Activated CD8-positive, alpha-beta T cell treated with anti-CD3 and anti-CD28 coated beads for 36 hours (primary cell): Measurements from ENCODE around the gene C16orf86. TPM values are rescaled to one million over a fixed set of nuclear protein-coding genes. Genes with fewer than 3 reads are reported as not detected.

Source experiments
- ATAC-seq: fragments of 200-7000 bp; cut with Tn5 transposase; one replicate; pipeline ENCODE4 v1.10.0; 2021; ENCODE audit warnings: mild to moderate bottlenecking, moderate library complexity
- CTCF ChIA-PET: fragments of 350-600 bp; sonication (Branson Sonifier 250); formaldehyde crosslinking; loops from one replicate; lab custom pipeline; 2021; ENCODE audit warnings: antibody characterized with exemption; lab: Charles Lee
- POLR2A ChIA-PET: fragments of 350-600 bp; sonication (Branson Sonifier 250); formaldehyde crosslinking; loops from one replicate; lab custom pipeline; 2021; ENCODE audit warnings: antibody characterized with exemption; lab: Charles Lee
- DNase-seq: peaks from one replicate; pipeline ENCODE4 v3.0.0-alpha.2; 2020
- H3K27ac Mint-ChIP-seq: one replicate; pipeline ENCODE4 v1.8.0; 2021; ENCODE audit warnings: mild to moderate bottlenecking, mixed read lengths
- H3K27me3 Mint-ChIP-seq: one replicate; pipeline ENCODE4 v1.8.0; 2021; ENCODE audit warnings: mixed read lengths
- H3K36me3 Mint-ChIP-seq: one replicate; pipeline ENCODE4 v1.8.0; 2021; ENCODE audit warnings: low read depth, mixed read lengths
- H3K4me1 Mint-ChIP-seq: one replicate; pipeline ENCODE4 v1.8.0; 2021; ENCODE audit warnings: low read depth, mixed read lengths
- H3K4me3 Mint-ChIP-seq: one replicate; pipeline ENCODE4 v1.8.0; 2021; ENCODE audit warnings: mild to moderate bottlenecking, moderate library complexity, mixed read lengths
- H3K9me3 Mint-ChIP-seq: one replicate; pipeline ENCODE4 v1.8.0; 2021; ENCODE audit warnings: mixed read lengths
- intact Hi-C: fragments of 100-400 bp; cut with micrococcal nuclease; formaldehyde crosslinking; loops from one replicate; pipeline ENCODE4 v1.10.0; 2022
- total RNA-seq, 2 experiments: library from RNA; stranded (reverse); gene quantifications; one replicate each; pipeline ENCODE4 v1.2.3, GENCODE V29; 2021
- TF ChIP-seq, protein P1 (sequence below): fragments of 200-600 bp; IDR thresholded peaks from one replicate; pipeline ENCODE4 v1.8.0; 2022; ENCODE audit warnings: antibody characterized with exemption, mild to moderate bottlenecking

Gene C16orf86
- total RNA-seq, 2 experiments from 2014 or later, result 2.8 to 4.7 TPM

DNA sequence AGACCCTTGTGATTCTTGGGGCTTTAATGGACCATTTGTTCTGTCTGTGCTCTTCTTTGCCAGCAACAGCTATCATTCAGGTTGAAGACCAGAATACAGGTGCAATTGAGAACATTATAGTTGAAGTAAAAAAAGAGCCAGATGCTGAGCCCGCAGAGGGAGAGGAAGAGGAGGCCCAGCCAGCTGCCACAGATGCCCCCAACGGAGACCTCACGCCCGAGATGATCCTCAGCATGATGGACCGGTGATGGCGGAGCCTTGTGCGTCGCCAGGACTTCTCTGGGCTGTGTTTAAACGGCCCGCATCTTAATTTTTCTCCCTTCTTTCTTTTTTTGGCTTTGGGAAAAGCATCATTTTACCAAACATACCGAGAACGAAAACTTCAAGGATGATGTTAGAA, 29.0 kb upstream of the C16orf86 start:
- intact Hi-C loops, result no loop called here
- no peaks in the 10 kb centered on the region for H3K9me3 Mint-ChIP-seq
- ATAC-seq, result no peak
- H3K36me3 Mint-ChIP-seq, result peaks cover 24% of the 10 kb centered on the region
- no peak overlapping the region for H3K4me3 Mint-ChIP-seq
- H3K27me3 Mint-ChIP-seq, result no peaks in the 10 kb centered on the region
- ChIA-PET POLR2A (no interaction called here), CTCF (interaction anchor here (1.0 to 11.5 kb wide), 4 partner anchors 75 to 143 kb away, joined by 3 to 224 read pairs (median 68); partner anchors contain the start of gene CTCF)
- TF ChIP-seq, protein P1, sequence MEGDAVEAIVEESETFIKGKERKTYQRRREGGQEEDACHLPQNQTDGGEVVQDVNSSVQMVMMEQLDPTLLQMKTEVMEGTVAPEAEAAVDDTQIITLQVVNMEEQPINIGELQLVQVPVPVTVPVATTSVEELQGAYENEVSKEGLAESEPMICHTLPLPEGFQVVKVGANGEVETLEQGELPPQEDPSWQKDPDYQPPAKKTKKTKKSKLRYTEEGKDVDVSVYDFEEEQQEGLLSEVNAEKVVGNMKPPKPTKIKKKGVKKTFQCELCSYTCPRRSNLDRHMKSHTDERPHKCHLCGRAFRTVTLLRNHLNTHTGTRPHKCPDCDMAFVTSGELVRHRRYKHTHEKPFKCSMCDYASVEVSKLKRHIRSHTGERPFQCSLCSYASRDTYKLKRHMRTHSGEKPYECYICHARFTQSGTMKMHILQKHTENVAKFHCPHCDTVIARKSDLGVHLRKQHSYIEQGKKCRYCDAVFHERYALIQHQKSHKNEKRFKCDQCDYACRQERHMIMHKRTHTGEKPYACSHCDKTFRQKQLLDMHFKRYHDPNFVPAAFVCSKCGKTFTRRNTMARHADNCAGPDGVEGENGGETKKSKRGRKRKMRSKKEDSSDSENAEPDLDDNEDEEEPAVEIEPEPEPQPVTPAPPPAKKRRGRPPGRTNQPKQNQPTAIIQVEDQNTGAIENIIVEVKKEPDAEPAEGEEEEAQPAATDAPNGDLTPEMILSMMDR, result no peak
- no peak for DNase-seq
- H3K27ac Mint-ChIP-seq, result no peak overlapping the region
- H3K4me1 Mint-ChIP-seq, result no peaks in the 10 kb centered on the region

DNA sequence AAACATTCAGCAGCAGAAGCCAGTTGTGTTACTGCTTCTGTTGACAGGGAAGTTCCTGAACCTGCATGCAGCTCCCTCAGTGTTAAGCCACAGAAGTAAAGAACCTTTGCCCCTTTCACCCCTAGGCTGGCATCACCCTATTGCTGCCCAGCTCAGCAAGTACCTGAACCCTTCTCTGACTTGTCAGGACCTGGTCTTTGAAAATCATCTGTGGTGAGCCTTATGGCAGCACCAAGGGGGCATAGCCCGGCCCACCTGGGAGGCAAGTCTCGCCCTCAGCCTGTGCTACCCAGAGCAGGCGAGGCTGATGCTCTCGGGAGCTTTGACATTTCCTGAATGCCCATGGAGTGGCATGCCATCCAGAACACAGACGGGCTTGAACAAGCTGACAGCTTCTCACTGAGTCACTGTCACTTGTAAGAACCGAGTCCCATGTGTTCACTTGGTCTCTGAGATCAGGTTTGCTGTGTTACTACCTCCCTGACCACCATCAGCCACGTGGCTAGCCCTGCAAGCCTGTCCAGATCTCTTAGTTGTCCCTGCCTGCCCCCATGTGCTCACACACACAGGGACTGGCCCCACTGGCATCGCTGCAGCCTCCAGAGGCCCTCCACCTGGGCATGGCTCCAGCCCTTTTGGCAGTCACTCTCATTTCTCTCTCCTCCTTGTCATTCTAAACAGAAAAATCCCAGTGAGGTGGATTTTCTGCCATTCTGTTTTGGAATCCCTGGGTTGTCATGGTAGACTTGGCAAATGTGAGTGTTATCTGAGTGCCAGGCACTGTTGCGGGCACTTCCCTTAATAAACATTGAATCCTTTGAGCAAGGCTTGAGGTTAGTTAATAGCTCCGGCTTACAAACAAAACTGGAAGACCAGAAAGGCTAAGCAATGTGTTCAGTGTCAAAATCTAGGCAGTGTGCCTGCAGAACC, 24.6 kb upstream of the C16orf86 start:
- Mint-ChIP-seq H3K9me3 (no peaks in the 10 kb centered on the region), H3K4me3 (no peak overlapping the region), H3K4me1 (peaks cover 11% of the 10 kb centered on the region), H3K27me3 (no peaks in the 10 kb centered on the region), H3K27ac (no peak overlapping the region), H3K36me3 (peaks cover 14% of the 10 kb centered on the region)
- ATAC-seq, result no peak
- DNase-seq, result no peak
- POLR2A ChIA-PET, result interaction anchor here (0.7 to 4.6 kb wide), 5 partner anchors 9 to 95 kb away, joined by 3 to 40 read pairs (median 4); no protein-coding TSS in a partner anchor
- TF ChIP-seq, protein P1, result no peak
- intact Hi-C loops, result no loop called here
- CTCF ChIA-PET, result interaction anchor here (0.6 to 11.5 kb wide), 9 partner anchors 15 to 121 kb away, joined by 3 to 224 read pairs (median 3); partner anchors contain the start of gene CTCF

DNA sequence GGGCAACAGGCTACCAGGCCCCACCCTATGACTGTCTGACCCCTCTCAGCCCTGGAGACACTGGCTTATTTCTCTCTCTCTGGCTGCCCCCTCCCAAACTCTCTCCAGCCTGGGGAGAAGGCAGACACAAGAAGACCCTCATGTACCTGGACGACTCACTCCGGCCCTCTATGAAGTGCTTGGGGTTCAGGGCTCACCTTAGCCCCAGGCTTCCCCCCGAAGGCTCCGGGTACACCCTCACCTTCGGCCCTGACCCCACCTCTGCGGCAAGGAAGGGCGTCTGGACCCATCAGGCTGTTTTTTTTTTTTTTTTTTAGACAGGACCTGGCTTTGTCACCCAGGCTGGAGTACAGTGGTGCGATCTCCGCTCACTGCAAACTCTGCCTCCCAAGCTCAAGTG, 22.6 kb upstream of the C16orf86 start:
- peak overlapping the region; percentile 71 for H3K4me3 Mint-ChIP-seq
- ChIA-PET POLR2A (interaction anchor here (1.8 to 9.2 kb wide), 6 partner anchors 16 to 127 kb away, joined by 7 to 100 read pairs (median 18); partner anchors contain the start of genes ACD, C16orf86, CTCF and ENKD1), CTCF (interaction anchor here (0.7 to 11.5 kb wide), 28 partner anchors 8 to 571 kb away, joined by 3 to 224 read pairs (median 7); partner anchors contain the start of genes ACD, ATP6V0D1, C16orf86 and CTCF)
- no peaks in the 10 kb centered on the region for H3K27me3 Mint-ChIP-seq
- intact Hi-C loops, result loop anchor here (2.0 kb wide), 1 partner anchor 97 kb away; no protein-coding TSS in a partner anchor
- DNase-seq, result no peak
- TF ChIP-seq, protein P1, result no peak
- H3K36me3 Mint-ChIP-seq, result peaks cover 15% of the 10 kb centered on the region
- ATAC-seq, result no peak
- peaks cover 13% of the 10 kb centered on the region for H3K4me1 Mint-ChIP-seq
- peak overlapping the region; percentile 84 for H3K27ac Mint-ChIP-seq
- H3K9me3 Mint-ChIP-seq, result no peaks in the 10 kb centered on the region

DNA sequence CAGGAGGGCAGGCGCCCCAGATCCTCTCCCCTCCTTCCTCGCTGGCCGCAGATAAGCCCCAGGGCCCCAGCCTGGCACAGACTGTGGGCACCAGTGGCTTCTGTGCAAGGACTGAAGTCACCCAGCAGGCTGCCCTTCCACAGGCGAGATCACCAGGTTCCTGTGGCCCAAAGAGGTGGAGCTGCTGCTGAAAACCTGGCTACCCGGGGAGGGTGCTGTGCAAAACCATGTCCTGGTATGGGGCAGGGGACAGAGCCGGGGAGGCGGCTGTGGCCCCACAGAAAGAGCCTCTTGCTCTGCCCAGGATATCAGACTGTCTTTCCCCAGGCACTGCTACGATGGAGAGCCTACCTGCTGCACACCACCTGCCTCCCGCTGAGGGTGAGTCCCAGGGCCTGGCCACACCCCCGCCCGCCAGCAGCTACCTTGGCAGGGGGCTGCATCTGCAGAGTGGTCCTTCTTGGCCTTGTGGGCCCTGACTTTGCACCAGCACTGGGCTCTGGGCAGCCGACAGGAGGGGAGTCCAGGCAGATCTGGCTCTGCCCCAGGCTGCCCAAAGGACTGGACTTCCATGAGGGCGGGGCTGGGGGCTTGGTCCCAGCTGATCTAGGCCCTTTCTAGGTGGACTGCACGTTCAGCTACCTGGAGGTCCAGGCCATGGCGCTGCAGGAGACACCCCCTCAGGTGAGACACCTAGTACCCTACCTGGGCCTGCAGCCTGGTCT, 21.1 kb upstream of the C16orf86 start:
- peak overlapping the region; percentile 85 for H3K4me3 Mint-ChIP-seq
- ChIA-PET CTCF (interaction anchor here (0.7 to 11.5 kb wide), 35 partner anchors 8 to 415 kb away, joined by 3 to 224 read pairs (median 6); partner anchors contain the start of genes ACD, ATP6V0D1, C16orf86 and CTCF), POLR2A (interaction anchor here (0.6 to 9.2 kb wide), 18 partner anchors 11 to 132 kb away, joined by 3 to 100 read pairs (median 6); partner anchors contain the start of genes ACD, C16orf86, CTCF and ENKD1)
- peaks cover 13% of the 10 kb centered on the region for H3K4me1 Mint-ChIP-seq
- TF ChIP-seq, protein P1, result no peak
- H3K36me3 Mint-ChIP-seq, result peaks cover 19% of the 10 kb centered on the region
- DNase-seq (peak; percentile 27), ATAC-seq (peak; percentile 0)
- H3K27ac Mint-ChIP-seq, result peak overlapping the region; percentile 92
- intact Hi-C loops, result loop anchor here (2.0 kb wide), 1 partner anchor 99 kb away; no protein-coding TSS in a partner anchor
- no peaks in the 10 kb centered on the region for H3K9me3 Mint-ChIP-seq
- H3K27me3 Mint-ChIP-seq, result no peaks in the 10 kb centered on the region
